ENCODE measurements around the gene ANO1.
"Not testable (repeated sequence)": the region's sequence is repeated elsewhere in the genome, so short reads cannot be mapped to it uniquely, and the experiment has no call there.

The ANO1 gene

GRCh38 chr11:70078095-70078780 lies at the start of gene ANO1:
TSS of gene ANO1 (plus strand) at chr11:70078317. CDS start at chr11:70078607, 290 bp downstream.
- DNase-seq (ENCODE audit: insufficient read length, low spot score) (no peak), FAIRE-seq (no peak)
- no peak for TF ChIP-seq POLR2A (IDR thresholded peaks at IDR 0.05; ENCODE audit: low read depth, low read length)

- TF ChIP-seq POLR2A (IDR thresholded peaks at IDR 0.05; ENCODE audit: low read depth, low read length) = no peak
- no peak for FAIRE-seq
- DNase-seq (ENCODE audit: insufficient read length, low spot score) = no peak
These were observed 48.8 kb upstream of the ANO1 start for GRCh38 chr11:70029115-70029860.

DNA sequence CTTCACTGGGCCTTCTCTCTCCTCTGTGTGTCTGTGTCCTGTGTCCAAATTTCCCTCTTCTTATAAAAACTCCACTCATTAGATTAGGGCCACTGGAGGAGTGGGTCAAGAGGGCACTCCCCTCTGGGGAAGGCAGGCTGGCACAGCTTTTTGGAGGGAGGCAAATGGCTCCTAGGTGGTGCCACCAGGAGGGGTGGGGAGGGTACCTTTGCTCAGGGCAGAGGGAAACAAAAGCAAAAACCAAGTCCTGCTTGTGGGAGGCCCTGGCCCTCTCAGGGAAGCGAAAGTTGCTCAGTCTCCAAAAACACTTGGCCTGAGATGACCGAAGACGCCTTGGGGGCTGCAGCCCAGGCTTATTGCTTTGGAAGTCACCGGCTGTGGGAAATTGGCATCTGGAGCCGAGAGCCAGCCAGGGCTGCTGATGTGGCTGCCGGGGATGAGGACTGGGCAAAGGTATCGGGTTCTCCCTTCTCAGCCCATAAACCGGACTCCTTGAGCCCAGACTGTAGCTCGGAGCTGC lies 48.2 kb upstream of the ANO1 start:
- DNase-seq (ENCODE audit: insufficient read length, low spot score) (no peak), FAIRE-seq (no peak)
- TF ChIP-seq POLR2A (IDR thresholded peaks at IDR 0.05; ENCODE audit: low read depth, low read length) = no peak

DNA sequence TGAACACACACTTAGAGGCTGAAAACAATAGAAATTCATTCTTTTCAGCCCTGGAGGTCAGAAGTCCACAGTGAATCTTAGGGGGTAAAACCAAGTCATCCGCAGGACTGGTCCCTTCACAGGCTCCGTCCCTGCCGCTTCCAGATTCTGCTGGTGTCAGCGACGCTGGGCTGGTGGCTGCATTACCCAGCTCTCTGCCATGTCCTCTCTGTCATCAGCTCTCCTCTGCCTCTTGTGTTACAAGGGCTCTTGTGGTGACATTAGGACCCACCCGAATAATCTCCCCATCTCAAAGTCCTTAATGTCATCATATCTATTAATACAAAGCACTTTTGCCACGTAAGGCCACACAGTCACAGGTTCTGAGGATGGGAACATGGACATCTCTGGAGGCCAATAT lies 47.7 kb upstream of the ANO1 start:
- TF ChIP-seq POLR2A (IDR thresholded peaks at IDR 0.05; ENCODE audit: low read depth, low read length) = no peak
- FAIRE-seq (no peak), DNase-seq (ENCODE audit: insufficient read length, low spot score) (no peak)

GRCh38 chr11:70031631-70032469 lies 46.3 kb upstream of the ANO1 start:
- TF ChIP-seq POLR2A (IDR thresholded peaks at IDR 0.05; ENCODE audit: low read depth, low read length) = no peak
- FAIRE-seq (no peak), DNase-seq (ENCODE audit: insufficient read length, low spot score) (no peak)

GRCh38 chr11:70032470-70032795 lies 45.7 kb upstream of the ANO1 start:
- TF ChIP-seq POLR2A (IDR thresholded peaks at IDR 0.05; ENCODE audit: low read depth, low read length) = no peak
- no peak for FAIRE-seq
- no peak for DNase-seq (ENCODE audit: insufficient read length, low spot score)

DNA sequence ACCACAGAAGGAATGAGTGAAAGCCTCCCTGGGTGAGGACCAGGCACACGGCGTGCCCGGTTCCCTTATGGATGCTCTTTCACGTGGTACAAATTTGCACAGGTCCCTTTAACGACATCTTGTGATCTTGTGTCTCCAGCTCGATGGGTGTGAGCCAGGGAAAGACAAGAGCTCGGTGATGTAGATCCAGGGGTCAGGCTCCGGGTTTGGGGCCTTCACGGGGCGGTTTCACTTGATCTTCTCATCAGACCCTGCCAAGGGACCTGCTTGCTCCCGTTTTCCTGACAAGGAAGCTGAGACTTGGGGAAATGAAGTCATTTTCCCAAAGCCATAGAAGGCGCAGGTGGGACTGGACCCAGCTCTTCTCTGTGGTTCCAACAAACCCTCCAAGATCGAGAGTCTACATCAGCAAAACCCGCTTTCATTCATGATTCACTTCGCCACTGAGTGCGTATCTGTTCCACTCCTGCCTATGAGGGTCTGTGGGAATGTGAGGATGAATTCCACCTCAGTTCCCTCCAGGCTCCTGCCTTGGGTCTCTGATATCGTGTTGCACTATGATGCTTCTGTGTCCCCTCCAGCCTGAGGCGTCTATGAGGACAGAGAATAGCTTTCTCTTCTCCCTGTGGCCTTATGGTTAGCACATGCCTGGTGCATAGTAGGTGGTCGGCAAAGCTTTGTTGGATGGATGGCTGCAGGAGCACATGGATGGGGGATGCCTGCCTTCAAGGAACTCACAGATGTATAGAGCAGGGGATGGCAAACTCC lies 45.0 kb upstream of the ANO1 start:
- FAIRE-seq (no peak), DNase-seq (ENCODE audit: insufficient read length, low spot score) (no peak)
- TF ChIP-seq POLR2A (IDR thresholded peaks at IDR 0.05; ENCODE audit: low read depth, low read length) = no peak

DNA sequence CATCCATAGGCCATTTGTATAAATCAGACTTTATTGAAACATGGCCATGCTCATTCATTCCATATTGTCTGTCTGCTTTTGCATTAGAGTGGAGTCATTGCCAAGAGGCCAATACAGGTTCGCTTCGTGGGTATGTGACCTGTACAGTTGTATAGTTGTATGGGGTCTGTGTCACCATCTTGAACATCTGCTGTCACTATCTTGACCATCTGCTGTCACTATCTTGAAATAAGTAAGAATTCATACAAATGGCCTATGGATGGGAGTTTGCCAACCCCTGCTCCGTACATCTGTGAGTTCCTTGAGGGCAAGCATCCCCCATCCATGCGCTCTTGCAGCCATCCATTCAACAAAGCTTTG lies 44.4 kb upstream of the ANO1 start:
- DNase-seq (ENCODE audit: insufficient read length, low spot score) (no peak), FAIRE-seq (no peak)
- no peak for TF ChIP-seq POLR2A (IDR thresholded peaks at IDR 0.05; ENCODE audit: low read depth, low read length)

DNA sequence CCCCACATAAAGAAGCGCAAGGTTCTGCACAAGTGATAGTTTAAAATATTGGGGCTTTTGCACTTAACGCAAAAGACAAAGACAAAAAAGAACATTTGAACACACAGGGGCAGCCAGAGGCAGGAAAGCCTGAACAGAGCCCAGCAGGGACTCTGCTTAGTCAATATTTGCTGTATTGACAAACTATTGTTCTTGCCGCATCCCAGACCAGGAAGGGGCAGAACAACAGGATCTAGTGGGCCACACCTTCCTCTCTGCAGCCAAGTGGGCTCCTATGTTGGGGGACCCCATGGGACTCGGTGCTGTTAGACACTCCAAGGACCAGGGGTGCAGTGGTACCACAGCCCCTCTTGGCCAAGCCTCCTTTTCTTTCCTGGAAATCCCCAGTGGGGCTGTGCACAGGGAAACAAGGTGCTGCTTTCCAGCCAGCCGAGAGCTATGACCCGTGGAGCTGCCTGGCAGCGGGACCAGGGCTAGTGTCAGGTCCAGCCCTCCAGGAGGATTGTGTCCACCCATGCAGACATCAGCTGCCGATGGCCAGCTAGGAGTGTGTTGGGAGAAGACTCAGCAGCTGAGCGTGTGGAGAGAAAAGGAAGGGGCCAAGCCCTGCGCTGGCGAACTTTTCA lies 43.3 kb upstream of the ANO1 start:
- no peak for DNase-seq (ENCODE audit: insufficient read length, low spot score)
- no peak for FAIRE-seq
- no peak for TF ChIP-seq POLR2A (IDR thresholded peaks at IDR 0.05; ENCODE audit: low read depth, low read length)

GRCh38 chr11:70035665-70036064 lies 42.5 kb upstream of the ANO1 start:
- DNase-seq (ENCODE audit: insufficient read length, low spot score); FAIRE-seq: not testable (repeated sequence)

GRCh38 chr11:70036971-70037882 lies 40.9 kb upstream of the ANO1 start:
- TF ChIP-seq POLR2A (IDR thresholded peaks at IDR 0.05; ENCODE audit: low read depth, low read length) = no peak
- FAIRE-seq = no peak
- no peak for DNase-seq (ENCODE audit: insufficient read length, low spot score)
